ENCODE measurements around the gene IGSF21.

The IGSF21 gene

DNA sequence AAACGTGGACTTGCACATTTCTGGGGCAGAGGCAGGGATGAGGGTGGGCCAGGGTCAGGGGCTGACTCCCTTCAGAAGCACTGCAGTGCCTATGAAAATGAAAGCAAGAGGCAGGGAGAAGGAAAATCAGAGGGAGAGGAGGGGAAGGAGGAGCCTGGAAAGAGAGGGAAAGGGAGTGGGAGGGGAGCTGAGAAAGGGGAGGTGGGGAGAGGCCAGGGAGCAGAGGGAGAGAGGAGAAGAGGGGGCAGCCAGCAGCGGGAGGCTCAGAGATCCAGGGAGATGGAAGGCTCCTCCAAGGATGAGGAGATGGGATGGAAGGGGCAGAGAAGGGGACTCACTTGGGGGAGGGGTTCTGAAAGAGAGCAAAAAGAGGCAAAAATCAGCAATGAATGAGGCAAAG lies 276.9 kb downstream of the IGSF21 start:
- Histone ChIP-seq H3K9me2 (replicated peaks; ENCODE audit: control insufficient read depth, low read length) (no peaks in the 10 kb centered on the region), H3K4me2 (ENCODE audit: low read length) (no peak overlapping the region), H3K27me3 (ENCODE audit: control insufficient read depth, low read length) (peaks cover 7% of the 10 kb centered on the region; the same call in 1 of the 2 replicates), H3K4me3 (ENCODE audit: low read length) (no peak overlapping the region), H3K79me2 (ENCODE audit: control insufficient read depth, low read length) (no peaks in the 10 kb centered on the region), H3K27ac (ENCODE audit: low read depth, low read length) (no peak overlapping the region), H3K9me3 (ENCODE audit: control insufficient read depth, insufficient read depth, low read length) (no peaks in the 10 kb centered on the region), H3F3A (ENCODE audit: control insufficient read depth, insufficient read depth) (no peaks in the 10 kb centered on the region), H3K4me1 (ENCODE audit: control insufficient read depth, low read length) (no peaks in the 10 kb centered on the region), H4K20me1 (ENCODE audit: control insufficient read depth, insufficient read depth, low read depth, low read length) (no peaks in the 10 kb centered on the region), H3K36me3 (ENCODE audit: control insufficient read depth, low read length) (no peaks in the 10 kb centered on the region)
- TF ChIP-seq EZH2phosphoT487 (IDR thresholded peaks at IDR 0.05; ENCODE audit: borderline replicate concordance, low read length) = no peak
- no peak for TF ChIP-seq CTCF (IDR thresholded peaks at IDR 0.05; ENCODE audit: low read depth, low read length, poor library complexity, severe bottlenecking)

- Histone ChIP-seq H3K4me3 (ENCODE audit: low read length) (no peak overlapping the region), H3K4me2 (ENCODE audit: low read length) (no peak overlapping the region), H3K27me3 (ENCODE audit: control insufficient read depth, low read length) (peaks cover 7% of the 10 kb centered on the region; the same call in 1 of the 2 replicates), H3K36me3 (ENCODE audit: control insufficient read depth, low read length) (no peaks in the 10 kb centered on the region), H3K9me2 (replicated peaks; ENCODE audit: control insufficient read depth, low read length) (no peaks in the 10 kb centered on the region), H3K79me2 (ENCODE audit: control insufficient read depth, low read length) (no peaks in the 10 kb centered on the region), H3K27ac (ENCODE audit: low read depth, low read length) (no peak overlapping the region), H3K9me3 (ENCODE audit: control insufficient read depth, insufficient read depth, low read length) (no peaks in the 10 kb centered on the region), H3F3A (ENCODE audit: control insufficient read depth, insufficient read depth) (no peaks in the 10 kb centered on the region), H3K4me1 (ENCODE audit: control insufficient read depth, low read length) (no peaks in the 10 kb centered on the region), H4K20me1 (ENCODE audit: control insufficient read depth, insufficient read depth, low read depth, low read length) (no peaks in the 10 kb centered on the region)
- TF ChIP-seq EZH2phosphoT487 (IDR thresholded peaks at IDR 0.05; ENCODE audit: borderline replicate concordance, low read length) = no peak
Observed at GRCh38 chr1:18385239-18385790, 277.7 kb downstream of the IGSF21 start.

DNA sequence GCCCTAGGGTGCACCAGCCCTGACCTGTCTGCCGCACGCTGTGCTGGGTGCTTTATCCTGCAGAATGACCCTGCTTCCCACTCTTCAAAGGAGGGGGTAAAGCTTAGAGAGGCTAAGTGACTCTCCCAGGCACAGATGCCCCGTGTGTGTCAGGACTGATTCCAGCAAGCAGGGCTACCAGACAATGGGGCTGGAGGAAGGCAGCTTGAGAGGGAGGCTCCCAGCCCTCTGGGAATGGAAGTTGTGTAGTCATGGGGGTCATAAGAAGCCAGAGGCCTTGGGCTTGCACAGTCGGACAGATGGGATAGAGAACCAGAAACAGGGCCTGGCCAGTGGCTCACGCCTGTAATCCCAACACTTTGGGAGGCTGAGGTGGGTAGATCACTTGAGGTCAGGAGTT lies 279.0 kb downstream of the IGSF21 start:
- peaks cover 7% of the 10 kb centered on the region; the same call in 1 of the 2 replicates for H3K27me3 ChIP-seq (ENCODE audit: control insufficient read depth, low read length)
- H3K79me2 ChIP-seq (ENCODE audit: control insufficient read depth, low read length) = no peaks in the 10 kb centered on the region
- no peaks in the 10 kb centered on the region for H3K4me1 ChIP-seq (ENCODE audit: control insufficient read depth, low read length)
- H3K9me3 ChIP-seq (ENCODE audit: control insufficient read depth, insufficient read depth, low read length) = no peaks in the 10 kb centered on the region
- H4K20me1 ChIP-seq (ENCODE audit: control insufficient read depth, insufficient read depth, low read depth, low read length) = no peaks in the 10 kb centered on the region
- no peak overlapping the region for H3K4me2 ChIP-seq (ENCODE audit: low read length)
- no peaks in the 10 kb centered on the region for H3F3A ChIP-seq (ENCODE audit: control insufficient read depth, insufficient read depth)
- no peaks in the 10 kb centered on the region for H3K36me3 ChIP-seq (ENCODE audit: control insufficient read depth, low read length)
- H3K27ac ChIP-seq (ENCODE audit: low read depth, low read length) = no peak overlapping the region
- H3K4me3 ChIP-seq (ENCODE audit: low read length) = no peak overlapping the region
- H3K9me2 ChIP-seq (replicated peaks; ENCODE audit: control insufficient read depth, low read length) = no peaks in the 10 kb centered on the region
- TF ChIP-seq CTCF (IDR thresholded peaks at IDR 0.05; ENCODE audit: low read depth, low read length, poor library complexity, severe bottlenecking) (no peak), EZH2phosphoT487 (IDR thresholded peaks at IDR 0.05; ENCODE audit: borderline replicate concordance, low read length) (no peak)

- no peaks in the 10 kb centered on the region for H4K20me1 ChIP-seq (ENCODE audit: control insufficient read depth, insufficient read depth, low read depth, low read length)
- no peaks in the 10 kb centered on the region for H3K9me2 ChIP-seq (replicated peaks; ENCODE audit: control insufficient read depth, low read length)
- no peaks in the 10 kb centered on the region for H3K9me3 ChIP-seq (ENCODE audit: control insufficient read depth, insufficient read depth, low read length)
- H3F3A ChIP-seq (ENCODE audit: control insufficient read depth, insufficient read depth) = no peaks in the 10 kb centered on the region
- H3K79me2 ChIP-seq (ENCODE audit: control insufficient read depth, low read length) = no peaks in the 10 kb centered on the region
- TF ChIP-seq EZH2phosphoT487 (IDR thresholded peaks at IDR 0.05; ENCODE audit: borderline replicate concordance, low read length) (no peak), CTCF (IDR thresholded peaks at IDR 0.05; ENCODE audit: low read depth, low read length, poor library complexity, severe bottlenecking) (no peak)
- H3K36me3 ChIP-seq (ENCODE audit: control insufficient read depth, low read length) = no peaks in the 10 kb centered on the region
- no peak overlapping the region for H3K27ac ChIP-seq (ENCODE audit: low read depth, low read length)
- H3K27me3 ChIP-seq (ENCODE audit: control insufficient read depth, low read length) = peaks cover 7% of the 10 kb centered on the region; the same call in 1 of the 2 replicates
- H3K4me2 ChIP-seq (ENCODE audit: low read length) = no peak overlapping the region
- H3K4me1 ChIP-seq (ENCODE audit: control insufficient read depth, low read length) = no peaks in the 10 kb centered on the region
- H3K4me3 ChIP-seq (ENCODE audit: low read length) = no peak overlapping the region
Observed at GRCh38 chr1:18387307-18387706, 279.7 kb downstream of the IGSF21 start.
